Adrenal gland (tissue), 12 donors: ENCODE data around the gene ABCA10. TPM values are rescaled to one million over a fixed set of nuclear protein-coding genes. Genes with fewer than 3 reads are reported as not detected.

Experiments used
- DNase-seq, 7 donors: peaks; one replicate each; pipeline ENCODE4 v3.0.0-alpha.2; 2019 to 2020
- H3K27ac ChIP-seq, 5 donors: fragments of 200-600 bp; sonication (generic) in 4 of 5; 1 replicate in 3 of 5; 2 replicates in 2 of 5; pipeline versions ENCODE4 v1.5.1 to v1.8.0; 2016 to 2020; ENCODE audit warnings: mild to moderate bottlenecking in 1 of 5
- H3K27me3 ChIP-seq: fragments of 200-600 bp; 2 replicates; pipeline ENCODE4 v1.8.0; 2021
- H3K36me3 ChIP-seq, 2 donors: fragments of 200-600 bp; replicated peaks in 1 of 2; 1 replicate in 1 of 2; 2 replicates in 1 of 2; pipeline versions ENCODE4 v1.5.1 to v1.8.0; 2018 to 2022
- H3K4me1 ChIP-seq, 2 donors: fragments of 200-600 bp; replicated peaks in 1 of 2; 1 replicate in 1 of 2; 2 replicates in 1 of 2; pipeline versions ENCODE4 v1.5.1 to v1.8.0; 2018 to 2021
- H3K4me3 ChIP-seq, 4 donors: fragments of 200-600 bp; sonication (generic) in 3 of 4; one replicate each; pipeline ENCODE4 v1.5.1; 2016 to 2018
- H3K9me3 ChIP-seq, 3 donors: fragments of 200-600 bp; sonication (generic) in 1 of 3; replicated peaks in 1 of 3; 1 replicate in 2 of 3; 2 replicates in 1 of 3; pipeline versions ENCODE4 v1.5.1 to v1.8.0; 2016 to 2021
- CTCF ChIP-seq, 6 experiments: fragments of 450-650 bp in 4 of 6; fragments of 200-600 bp in 2 of 6; sonication (generic) in 1 of 6; IDR thresholded peaks; 1 replicate in 5 of 6; 2 replicates in 1 of 6; pipeline versions ENCODE4 v1.5.1 to v1.8.0; 2016 to 2021; ENCODE audit warnings: antibody characterized with exemption in 6 of 6, mild to moderate bottlenecking in 2 of 6, moderate library complexity in 1 of 6
- POLR2A ChIP-seq, 2 donors: fragments of 450-650 bp; IDR thresholded peaks; one replicate each; pipeline ENCODE4 v1.6.1; 2017; ENCODE audit warnings: antibody characterized with exemption in 2 of 2, mild to moderate bottlenecking in 2 of 2, moderate library complexity in 1 of 2
- WGBS, 4 donors: extraction: QIAGEN DNeasy Blood & Tissue Kit in 2 of 4; methylation state at CpG; one replicate each; pipeline versions ENCODE4 v1.1.5 to v1.1.7; 2013 to 2017; 5-methylcytosine and 5-hydroxymethylcytosine counted together
- intact Hi-C, 2 donors: fragments of 100-400 bp; cut with DNase I; formaldehyde crosslinking; loops; one replicate each; pipeline versions ENCODE4 v1.14.1 to v1.15.0; 2022 to 2023
- polyA plus RNA-seq, 3 donors: library from polyadenylated mRNA; stranded (reverse); fragments of 200-250 nt in 2 of 3; fragments of 350-450 nt in 1 of 3; fragmentation: Illumina TruSeq in 1 of 3; extraction: RNeasy Lipid Tissue Mini Kit (QIAGEN cat#74804) in 1 of 3; gene quantifications; one replicate each; pipeline ENCODE4 v1.2.3, GENCODE V29; 2013 to 2014
- total RNA-seq, 9 donors: library from RNA; depleted of rRNA in 4 of 9; stranded (reverse); fragments of >200 nt in 4 of 9; fragments of 120-200 nt in 1 of 9; fragmentation: NEBNext Ultra II Directional in 1 of 9; extraction: Animal tissue kit (Norgen Biotek cat#: 25700) in 1 of 9; gene quantifications; one replicate each; pipeline versions ENCODE4 v1.1.0 to v1.2.4, GENCODE V29; 2013 to 2023
- donor health status: healthy with polysubstance abuse.
- donor health status: Bipolar disorder and iron deficiency.
- donor health status: DM: yes; HTN: yes; CAD: no.
- donor health status: DM: no; HTN: no; CAD: no.
- donor health status: DM: no; HTN: no; CAD: no.
- donor health status: DM: yes; HTN: yes; CAD: no.

ABCA10 gene
- total and polyA plus RNA-seq, 12 donors, result 0.24 to 28.2 (median 3.5) TPM

- TF ChIP-seq POLR2A (IDR thresholded peaks at IDR 0.05) (no peak), CTCF (IDR thresholded peaks at IDR 0.05) (no peak)
- Histone ChIP-seq H3K27ac (no peak overlapping the region), H3K9me3 (no peaks in the 10 kb centered on the region), H3K36me3 (no peaks in the 10 kb centered on the region), H3K4me1 (peaks cover 3 to 25% of the 10 kb centered on the region in 2 donors), H3K4me3 (no peak overlapping the region), H3K27me3 (no peaks in the 10 kb centered on the region)
- no peak for DNase-seq
- WGBS, 4 donors, result 44 to 54% (median 52%) methylated on average over 2 of the region's 2 CpGs
- intact Hi-C loops, result no loop called here
Measured at GRCh38 chr17:69117855-69118784, 110.5 kb downstream of the ABCA10 start.

DNA sequence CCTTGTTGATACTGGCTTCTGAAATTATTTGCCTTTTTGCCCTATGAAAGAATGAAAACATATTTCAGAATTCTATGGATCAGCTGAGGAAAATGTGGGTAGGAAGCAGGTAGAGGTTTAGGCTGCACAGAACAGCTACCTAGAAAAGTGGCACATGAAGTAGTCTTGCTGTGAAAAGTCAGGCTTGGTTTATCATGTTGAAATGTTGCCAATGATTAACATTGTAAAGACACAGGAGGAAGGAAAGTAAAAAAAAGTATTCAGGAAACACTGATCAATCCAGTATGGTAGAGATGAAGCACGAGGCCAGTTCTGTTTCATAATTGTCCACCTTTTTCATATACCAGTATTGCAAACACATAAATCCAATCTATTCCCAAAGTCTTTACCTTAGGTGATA is 116.8 kb downstream of the ABCA10 start:
- TF ChIP-seq POLR2A (IDR thresholded peaks at IDR 0.05), result no peak
- no peak for TF ChIP-seq CTCF (IDR thresholded peaks at IDR 0.05)
- H3K36me3 ChIP-seq, result no peaks in the 10 kb centered on the region

DNA sequence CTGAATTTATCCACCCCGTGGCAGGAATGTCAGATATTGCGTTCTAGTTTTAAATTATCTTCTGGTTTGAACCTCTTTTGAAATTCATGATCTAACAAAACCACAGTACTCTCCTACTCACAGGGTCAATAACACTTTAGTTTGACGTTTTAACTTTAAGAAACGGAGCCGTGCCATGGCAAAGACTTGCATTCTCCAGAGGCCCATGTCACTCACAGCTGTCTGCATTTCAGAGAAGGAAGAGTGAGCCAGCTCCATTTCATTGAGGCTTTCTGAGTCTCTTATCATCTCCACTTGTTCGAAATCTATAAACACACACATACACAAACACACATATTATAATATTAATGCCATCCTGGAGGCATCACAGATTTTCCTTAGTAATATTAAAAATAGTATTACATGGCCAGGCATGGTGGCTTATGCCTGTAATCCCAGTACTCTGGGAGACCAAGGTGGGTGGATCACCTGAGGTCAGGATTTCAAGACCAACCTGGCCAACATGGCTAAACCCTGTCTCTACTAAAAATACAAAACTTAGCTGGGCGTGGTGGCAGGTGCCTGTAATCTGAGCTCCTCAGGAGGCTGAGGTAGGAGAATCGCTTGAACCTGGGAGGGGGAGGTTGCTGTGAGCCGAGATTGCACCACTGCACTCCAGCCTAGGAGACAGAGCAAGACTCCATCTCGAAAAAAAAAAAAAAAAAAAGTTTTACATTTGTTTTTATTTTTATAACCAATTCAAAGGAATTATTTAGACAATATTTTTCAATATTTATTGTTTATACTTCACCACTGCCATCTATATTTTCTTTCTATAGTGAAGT is 122.5 kb downstream of the ABCA10 start:
- no peaks in the 10 kb centered on the region for H3K9me3 ChIP-seq
- DNase-seq, result no peak
- no peaks in the 10 kb centered on the region for H3K4me1 ChIP-seq
- TF ChIP-seq CTCF (IDR thresholded peaks at IDR 0.05) (no peak), POLR2A (IDR thresholded peaks at IDR 0.05) (no peak)
- WGBS, 4 donors, result 87 to 91% (median 89%) methylated on average over 10 of the region's 10 CpGs
- H3K4me3 ChIP-seq, result no peak overlapping the region
- peaks cover 0 to 8% of the 10 kb centered on the region in 2 donors for H3K36me3 ChIP-seq
- H3K27me3 ChIP-seq, result no peaks in the 10 kb centered on the region
- H3K27ac ChIP-seq, result no peak overlapping the region
- intact Hi-C loops, result no loop called here

More for the DNA sequence above, 116.8 kb downstream of the ABCA10 start:
- Histone ChIP-seq H3K27ac (no peak overlapping the region), H3K27me3 (no peaks in the 10 kb centered on the region), H3K4me1 (peaks cover 0 to 9% of the 10 kb centered on the region in 2 donors), H3K9me3 (no peaks in the 10 kb centered on the region), H3K4me3 (no peak overlapping the region)
- DNase-seq, result no peak
- intact Hi-C loops, result no loop called here
- 74 to 86% (median 81%) methylated on average over 1 of the region's 1 CpG for WGBS, 4 donors

DNA sequence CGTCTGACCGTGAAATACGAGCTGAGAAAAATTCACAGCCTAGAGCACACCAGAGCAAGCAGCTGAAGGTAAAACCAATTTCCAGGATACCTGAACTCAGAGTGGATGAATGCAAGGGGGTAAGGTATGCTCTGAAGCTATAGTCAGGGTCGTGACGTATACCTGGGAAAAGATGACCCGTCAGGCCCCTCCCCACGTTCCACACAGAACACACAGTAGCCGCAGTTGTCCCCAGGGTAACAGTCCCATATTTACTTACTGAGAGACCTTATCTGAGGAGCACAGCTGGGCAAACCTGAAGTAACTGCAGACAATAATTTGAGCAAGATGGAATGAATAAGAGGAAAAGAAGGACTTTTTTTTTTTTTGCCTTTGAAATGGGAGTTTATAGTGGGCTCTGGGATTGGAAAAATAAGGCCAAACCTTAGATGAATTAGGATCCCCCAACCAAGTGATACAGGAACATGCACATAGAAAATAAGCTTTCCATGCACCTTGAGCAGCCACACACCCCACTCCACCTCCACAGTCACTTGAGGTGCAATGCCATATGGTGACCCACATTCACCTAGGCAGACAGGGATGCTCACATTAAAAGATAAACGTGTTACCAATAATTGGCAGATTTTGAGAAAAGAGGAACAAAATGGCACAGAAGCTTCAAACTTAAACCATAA is 124.9 kb downstream of the ABCA10 start:
- TF ChIP-seq POLR2A (IDR thresholded peaks at IDR 0.05), result no peak
- TF ChIP-seq CTCF (IDR thresholded peaks at IDR 0.05), result no peak
- intact Hi-C loops, result no loop called here
- Histone ChIP-seq H3K4me3 (no peak overlapping the region), H3K4me1 (no peaks in the 10 kb centered on the region), H3K27me3 (no peaks in the 10 kb centered on the region), H3K27ac (no peak overlapping the region), H3K9me3 (no peaks in the 10 kb centered on the region), H3K36me3 (peaks cover 0 to 8% of the 10 kb centered on the region in 2 donors)
- no peak for DNase-seq
- WGBS, 4 donors, result 89 to 92% (median 92%) methylated on average over 8 to 9 of the region's 9 CpGs
